Astrocyte (in vitro differentiated cells and primary cell): Measurements from ENCODE around the gene BCO1.

Experiments used
- EZH2 ChIP-seq: IDR thresholded peaks from 2 replicates; pipeline ENCODE4 v1.6.1; 2012; ENCODE audit warnings: mild to moderate bottlenecking, low read length, inconsistent platforms; ENCODE audit not compliant: insufficient read depth
- TF ChIP-seq, protein P1 (sequence below): IDR thresholded peaks from 2 replicates; pipeline ENCODE4 v1.5.1; 2011; ENCODE audit warnings: low read depth, mild to moderate bottlenecking, inconsistent platforms, low read length, moderate library complexity; ENCODE audit not compliant: insufficient read depth

DNA sequence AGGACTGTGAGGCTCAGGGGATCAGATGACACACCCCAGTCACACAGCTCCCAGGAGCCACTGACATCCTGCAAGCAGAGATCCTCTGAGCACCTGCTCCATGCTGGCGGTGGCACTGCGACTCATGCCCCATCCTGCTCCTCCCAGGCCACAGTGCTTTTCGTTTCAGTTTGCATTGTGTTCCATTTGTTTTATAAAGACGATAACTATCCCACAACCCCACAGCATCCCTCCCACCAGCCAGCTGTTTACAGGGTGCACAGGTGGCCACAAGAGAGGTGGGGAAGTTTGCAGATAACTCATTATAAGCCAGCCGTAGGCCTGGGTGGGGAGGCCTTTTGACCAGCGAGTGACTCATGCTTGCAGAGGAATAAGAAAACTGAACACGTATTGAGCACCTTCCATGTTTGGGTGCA lies 28.2 kb downstream of the BCO1 start:
- TF ChIP-seq, protein P1, sequence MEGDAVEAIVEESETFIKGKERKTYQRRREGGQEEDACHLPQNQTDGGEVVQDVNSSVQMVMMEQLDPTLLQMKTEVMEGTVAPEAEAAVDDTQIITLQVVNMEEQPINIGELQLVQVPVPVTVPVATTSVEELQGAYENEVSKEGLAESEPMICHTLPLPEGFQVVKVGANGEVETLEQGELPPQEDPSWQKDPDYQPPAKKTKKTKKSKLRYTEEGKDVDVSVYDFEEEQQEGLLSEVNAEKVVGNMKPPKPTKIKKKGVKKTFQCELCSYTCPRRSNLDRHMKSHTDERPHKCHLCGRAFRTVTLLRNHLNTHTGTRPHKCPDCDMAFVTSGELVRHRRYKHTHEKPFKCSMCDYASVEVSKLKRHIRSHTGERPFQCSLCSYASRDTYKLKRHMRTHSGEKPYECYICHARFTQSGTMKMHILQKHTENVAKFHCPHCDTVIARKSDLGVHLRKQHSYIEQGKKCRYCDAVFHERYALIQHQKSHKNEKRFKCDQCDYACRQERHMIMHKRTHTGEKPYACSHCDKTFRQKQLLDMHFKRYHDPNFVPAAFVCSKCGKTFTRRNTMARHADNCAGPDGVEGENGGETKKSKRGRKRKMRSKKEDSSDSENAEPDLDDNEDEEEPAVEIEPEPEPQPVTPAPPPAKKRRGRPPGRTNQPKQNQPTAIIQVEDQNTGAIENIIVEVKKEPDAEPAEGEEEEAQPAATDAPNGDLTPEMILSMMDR: no peak
- no peak for TF ChIP-seq EZH2
